ENCODE results near the gene FBXW2. TPM values are rescaled to one million over a fixed set of nuclear protein-coding genes. Genes with fewer than 3 reads are reported as not detected.

FBXW2 gene
- polyA plus RNA-seq, 1 experiment = 69.0 TPM

- POLR2A ChIA-PET = no interaction called here
- no peak overlapping the region for H3K4me3 ChIP-seq (ENCODE audit: low read depth, low read length)
- no peak for DNase-seq (ENCODE audit: low read depth, low spot score)
- no peak overlapping the region for H3K27ac ChIP-seq (ENCODE audit: low read depth, low read length)
- CTCF ChIA-PET = interaction anchor here (1.3 to 4.6 kb wide), 2 partner anchors 12 to 169 kb away, joined by 3 to 21 read pairs; no protein-coding TSS in a partner anchor
- no peak for TF ChIP-seq CTCF (IDR thresholded peaks at IDR 0.05; ENCODE audit: low read depth, low read length)
- no peaks in the 10 kb centered on the region for H3K9me3 ChIP-seq (ENCODE audit: control insufficient read depth, insufficient read depth, low read length)
- H3K27me3 ChIP-seq (ENCODE audit: control insufficient read depth, insufficient read depth, low read length) = no peaks in the 10 kb centered on the region
These were observed 25.0 kb downstream of the FBXW2 start for GRCh38 chr9:120768247-120768646.

GRCh38 chr9:120767451-120767850, 25.8 kb downstream of the FBXW2 start:
- TF ChIP-seq CTCF (IDR thresholded peaks at IDR 0.05; ENCODE audit: low read depth, low read length) = no peak
- H3K27me3 ChIP-seq (ENCODE audit: control insufficient read depth, insufficient read depth, low read length) = no peaks in the 10 kb centered on the region
- no peak overlapping the region for H3K4me3 ChIP-seq (ENCODE audit: low read depth, low read length)
- POLR2A ChIA-PET = no interaction called here
- CTCF ChIA-PET = interaction anchor here (1.0 to 4.6 kb wide), 3 partner anchors 12 to 292 kb away, joined by 3 to 21 read pairs (median 3); no protein-coding TSS in a partner anchor
- no peaks in the 10 kb centered on the region for H3K9me3 ChIP-seq (ENCODE audit: control insufficient read depth, insufficient read depth, low read length)
- DNase-seq (ENCODE audit: low read depth, low spot score) = no peak
- H3K27ac ChIP-seq (ENCODE audit: low read depth, low read length) = no peak overlapping the region

GRCh38 chr9:120765910-120766425, 27.2 kb downstream of the FBXW2 start:
- ChIA-PET CTCF (interaction anchor here (0.5 to 4.6 kb wide), 3 partner anchors 10 to 300 kb away, joined by 3 to 21 read pairs (median 3); no protein-coding TSS in a partner anchor), POLR2A (no interaction called here)
- H3K27me3 ChIP-seq (ENCODE audit: control insufficient read depth, insufficient read depth, low read length) = no peaks in the 10 kb centered on the region
- TF ChIP-seq CTCF (IDR thresholded peaks at IDR 0.05; ENCODE audit: low read depth, low read length) = no peak
- DNase-seq (ENCODE audit: low read depth, low spot score) = no peak
- no peak overlapping the region for H3K4me3 ChIP-seq (ENCODE audit: low read depth, low read length)
- H3K9me3 ChIP-seq (ENCODE audit: control insufficient read depth, insufficient read depth, low read length) = no peaks in the 10 kb centered on the region
- H3K27ac ChIP-seq (ENCODE audit: low read depth, low read length) = no peak overlapping the region

GRCh38 chr9:120764476-120764875, 28.7 kb downstream of the FBXW2 start:
- CTCF ChIA-PET = interaction anchor here (4.6 kb wide), 1 partner anchor 9 kb away, joined by 21 read pairs; no protein-coding TSS in a partner anchor
- Histone ChIP-seq H3K27ac (ENCODE audit: low read depth, low read length) (no peak overlapping the region), H3K9me3 (ENCODE audit: control insufficient read depth, insufficient read depth, low read length) (no peaks in the 10 kb centered on the region), H3K4me3 (ENCODE audit: low read depth, low read length) (no peak overlapping the region), H3K27me3 (ENCODE audit: control insufficient read depth, insufficient read depth, low read length) (no peaks in the 10 kb centered on the region)
- no peak for TF ChIP-seq CTCF (IDR thresholded peaks at IDR 0.05; ENCODE audit: low read depth, low read length)
- POLR2A ChIA-PET = no interaction called here
- DNase-seq (ENCODE audit: low read depth, low spot score) = no peak

- TF ChIP-seq CTCF (IDR thresholded peaks at IDR 0.05; ENCODE audit: low read depth, low read length) = no peak
- Histone ChIP-seq H3K27me3 (ENCODE audit: control insufficient read depth, insufficient read depth, low read length) (no peaks in the 10 kb centered on the region), H3K9me3 (ENCODE audit: control insufficient read depth, insufficient read depth, low read length) (no peaks in the 10 kb centered on the region), H3K4me3 (ENCODE audit: low read depth, low read length) (no peak overlapping the region), H3K27ac (ENCODE audit: low read depth, low read length) (peak overlapping the region; percentile 41)
- DNase-seq (ENCODE audit: low read depth, low spot score) = no peak
- ChIA-PET POLR2A (no interaction called here), CTCF (interaction anchor here (1.0 to 7.6 kb wide), 5 partner anchors 12 to 311 kb away, joined by 3 to 46 read pairs (median 3); no protein-coding TSS in a partner anchor)
These were observed 32.2 kb downstream of the FBXW2 start for GRCh38 chr9:120761006-120761405.

Data from AG04450 (cell line).